Stimulated activated CD4-positive, alpha-beta T cell treated with anti-CD3 and anti-CD28 coated beads, TNF-alpha, amount 100 ng/mL, for 24 hours (primary cell): ENCODE data around the gene LHX6.

ENCODE experiments used
- DNase-seq, 3 experiments: peaks; one replicate each; pipeline ENCODE4 v3.0.0-alpha.2; 2020; ENCODE audit warnings: low read depth in 3 of 3

The LHX6 gene

GRCh38 chr9:122234022-122234748 lies 5.4 kb upstream of the LHX6 start:
- DNase-seq = no peak

GRCh38 chr9:122232796-122233306 lies 4.1 kb upstream of the LHX6 start:
- DNase-seq = no peak

GRCh38 chr9:122229485-122229837 lies 704 bp upstream of the LHX6 start:
- DNase-seq = no peak

GRCh38 chr9:122228191-122228567 lies 578 bp downstream of the LHX6 start:
- DNase-seq = no peak

- no peak for DNase-seq
These were observed 1.2 kb downstream of the LHX6 start for GRCh38 chr9:122227575-122227900.

- no peak for DNase-seq
These were observed 1.8 kb downstream of the LHX6 start for GRCh38 chr9:122226758-122227574.

DNA sequence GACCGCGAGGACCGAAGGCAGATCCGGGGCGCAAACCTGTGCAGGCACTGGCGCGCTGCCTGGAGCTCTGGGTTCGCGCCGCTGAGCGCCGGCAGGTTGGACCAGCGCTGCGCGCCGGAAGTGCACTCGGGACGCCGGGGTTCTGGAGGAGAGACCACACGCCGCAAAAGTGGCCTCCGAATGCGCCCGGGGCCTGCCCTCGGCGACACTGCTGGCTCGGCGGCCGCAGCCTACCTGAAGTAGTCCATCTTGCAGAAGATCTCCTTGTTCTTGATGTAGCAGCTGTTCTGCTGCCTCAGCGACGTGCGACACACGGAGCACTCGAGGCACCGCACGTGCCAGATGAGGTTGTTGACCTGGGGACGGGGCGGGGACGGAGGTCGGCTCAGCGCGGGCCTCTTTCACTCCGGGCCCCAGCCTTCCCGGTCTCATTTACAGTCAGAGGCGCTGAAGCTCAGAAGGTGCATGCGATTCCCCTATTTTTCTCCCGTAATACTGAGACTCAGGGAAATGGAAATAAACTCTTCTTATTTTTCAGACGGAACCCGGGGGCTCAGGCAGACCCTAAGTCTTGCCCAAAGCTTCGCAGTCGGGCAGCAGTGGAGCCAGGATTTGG lies 2.5 kb downstream of the LHX6 start:
- DNase-seq = no peak

- no peak for DNase-seq
These were observed 3.2 kb downstream of the LHX6 start for GRCh38 chr9:122225312-122226141.

GRCh38 chr9:122223435-122223834 lies 5.3 kb downstream of the LHX6 start:
- DNase-seq = no peak

- DNase-seq = no peak
These were observed 6.0 kb downstream of the LHX6 start for GRCh38 chr9:122222791-122223190.

DNA sequence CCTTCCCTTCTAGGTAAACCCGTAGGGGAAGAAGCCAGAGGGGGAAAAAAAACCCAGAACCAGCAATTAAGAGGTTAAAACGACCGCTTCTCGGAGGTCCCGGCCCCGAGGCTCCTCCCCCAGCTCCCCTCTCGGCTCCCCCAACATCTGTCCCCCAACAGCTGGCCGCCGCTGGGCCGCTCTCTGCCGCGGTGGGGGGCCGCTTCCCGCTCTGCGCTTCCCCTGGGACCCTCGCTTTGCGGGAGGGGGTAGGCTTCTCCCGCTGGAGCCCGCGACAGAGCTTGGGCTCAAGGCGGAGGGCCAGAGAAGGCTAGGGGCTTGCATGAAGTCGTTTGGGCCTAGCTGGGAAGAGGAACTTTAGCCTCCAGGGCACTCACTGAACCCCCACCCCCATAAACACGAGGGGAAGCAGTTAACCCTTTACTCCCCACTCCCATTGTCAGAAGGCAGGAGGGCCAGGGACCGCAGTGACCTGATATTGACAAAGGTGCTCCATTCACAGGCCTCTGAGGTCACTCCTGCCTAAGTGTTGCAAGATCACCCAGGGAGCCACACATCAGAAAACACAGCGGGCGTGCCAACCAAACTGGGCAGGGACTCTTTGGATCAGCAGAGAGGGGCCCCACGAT lies 7.5 kb downstream of the LHX6 start:
- no peak for DNase-seq

- no peak for DNase-seq
These were observed 8.0 kb downstream of the LHX6 start for GRCh38 chr9:122220673-122221182.

- DNase-seq = no peak
These were observed 8.7 kb downstream of the LHX6 start for GRCh38 chr9:122219856-122220672.

DNA sequence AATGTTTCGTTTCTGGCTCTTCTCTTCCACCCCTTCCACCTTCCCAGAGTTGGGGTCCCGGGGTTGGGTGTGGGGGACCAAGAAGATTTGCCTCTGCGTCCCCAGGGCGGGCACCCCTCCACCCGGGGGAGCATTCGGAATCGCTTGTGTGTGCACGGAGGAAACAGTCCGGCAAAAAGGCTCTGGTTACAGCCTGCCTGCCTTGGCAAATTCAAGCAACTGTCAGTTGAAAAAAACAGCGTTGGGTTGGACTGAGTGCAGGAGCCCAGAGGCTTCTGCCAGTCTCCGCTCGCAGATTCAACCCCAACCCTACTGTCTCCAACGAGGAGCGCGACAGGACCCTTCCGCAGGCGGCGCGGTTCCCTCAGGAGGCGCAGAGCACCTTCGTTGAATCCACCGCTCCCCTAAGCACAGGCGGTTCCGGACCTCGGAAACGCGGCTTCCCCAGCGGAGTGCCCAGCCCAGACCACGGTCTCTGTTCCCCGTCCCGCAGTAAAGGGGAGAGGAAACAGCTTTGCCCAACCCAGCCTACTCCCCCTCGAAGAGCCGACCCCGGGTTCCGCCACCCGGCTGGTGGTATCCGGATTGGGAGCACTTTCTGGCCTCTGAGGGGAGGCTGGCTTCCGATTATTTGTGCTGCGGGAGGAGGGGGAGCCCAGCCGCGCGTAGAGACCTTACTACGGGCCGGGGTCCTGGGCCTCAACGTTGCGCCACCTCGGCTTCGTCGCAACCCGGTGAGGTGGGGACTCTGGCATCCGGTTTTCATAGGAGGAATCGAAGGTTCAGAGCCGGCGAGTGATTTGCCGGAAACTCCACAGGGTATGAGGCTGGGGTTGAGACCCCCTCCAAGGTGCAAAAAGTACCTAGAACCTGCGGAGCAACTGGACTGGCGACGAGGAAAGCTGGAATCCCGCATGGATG lies 9.6 kb downstream of the LHX6 start:
- no peak for DNase-seq

DNA sequence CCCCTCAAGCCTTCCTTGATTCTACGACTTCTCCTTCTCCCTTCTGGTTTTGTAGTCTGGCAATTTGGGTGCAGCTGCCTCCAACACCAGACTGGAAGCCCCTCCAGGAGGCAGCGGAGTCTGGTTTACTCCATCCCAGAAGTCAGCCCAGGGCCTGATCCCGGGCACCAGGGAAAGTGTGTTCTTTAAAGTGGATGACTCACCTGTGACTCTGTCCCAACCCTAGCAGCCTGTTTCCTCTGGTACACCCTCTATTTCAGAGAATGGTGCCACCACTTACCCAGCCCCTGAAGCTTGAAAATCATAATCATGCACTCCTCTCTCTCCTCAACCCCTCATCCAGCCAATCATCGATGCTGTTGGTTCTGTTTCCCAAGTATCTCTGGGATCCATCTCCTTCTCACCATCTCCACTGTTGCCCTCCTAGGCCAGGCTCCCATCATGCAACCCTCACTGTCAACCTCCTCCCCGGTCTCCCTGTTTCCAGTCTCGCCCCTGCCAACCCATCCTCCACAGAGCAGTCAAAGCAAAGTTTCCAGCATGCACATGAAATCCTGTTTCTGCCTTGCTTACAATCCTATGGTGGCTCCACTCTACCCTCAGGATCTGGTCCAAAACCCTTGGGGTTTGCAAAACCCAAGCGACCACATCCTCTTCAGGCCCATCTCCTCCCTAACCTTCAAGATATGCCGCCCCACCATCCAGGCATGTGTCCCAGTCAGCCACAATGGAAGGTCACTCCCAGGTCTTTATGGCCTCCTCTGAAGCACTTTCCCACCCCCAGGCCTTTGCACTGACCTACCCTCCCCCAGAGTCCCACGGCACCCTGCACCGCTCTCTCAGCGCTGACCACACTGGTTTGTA lies 10.5 kb downstream of the LHX6 start:
- DNase-seq = no peak

GRCh38 chr9:122217640-122218039 lies 11.1 kb downstream of the LHX6 start:
- no peak for DNase-seq

DNA sequence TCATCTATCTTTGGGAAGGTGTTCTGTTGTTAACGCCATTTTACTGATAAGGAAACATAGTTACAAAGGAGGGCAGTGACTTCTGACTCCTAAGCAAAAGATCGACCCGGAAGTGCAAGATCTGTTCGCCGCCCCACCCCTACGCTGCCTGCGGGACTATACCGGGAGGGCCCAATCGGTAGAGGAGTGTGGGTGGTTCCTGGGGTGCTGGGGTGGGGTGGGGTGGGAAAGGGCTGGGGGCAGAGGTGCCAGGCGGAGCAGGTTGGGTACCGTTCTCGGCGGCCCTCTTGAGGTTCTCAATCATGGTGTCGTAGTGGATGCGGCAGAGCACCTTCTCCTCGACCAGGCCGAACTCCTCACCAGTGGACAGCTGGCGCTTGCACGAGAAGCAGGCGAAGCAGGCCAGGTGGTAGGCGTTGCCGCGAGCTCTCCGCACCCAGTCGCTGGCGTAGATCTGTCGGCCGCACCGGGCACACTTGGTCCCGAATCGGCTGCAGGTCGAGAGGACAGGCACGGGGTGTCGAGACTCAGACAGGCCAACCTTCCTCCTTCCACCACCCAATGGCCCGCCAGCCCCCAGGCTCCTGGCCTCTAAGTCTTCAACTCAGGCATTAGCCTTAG lies 11.8 kb downstream of the LHX6 start:
- DNase-seq = no peak
